HG02943 (cell line): ENCODE measurements around the gene TARS1.

Source experiments
- ATAC-seq: cut with Tn5 transposase; IDR thresholded peaks from one replicate; pipeline ENCODE4 v1.9.1; 2021; ENCODE audit warnings: mild to moderate bottlenecking, low read depth, moderate library complexity; ENCODE audit not compliant: unreplicated experiment

Gene TARS1

DNA sequence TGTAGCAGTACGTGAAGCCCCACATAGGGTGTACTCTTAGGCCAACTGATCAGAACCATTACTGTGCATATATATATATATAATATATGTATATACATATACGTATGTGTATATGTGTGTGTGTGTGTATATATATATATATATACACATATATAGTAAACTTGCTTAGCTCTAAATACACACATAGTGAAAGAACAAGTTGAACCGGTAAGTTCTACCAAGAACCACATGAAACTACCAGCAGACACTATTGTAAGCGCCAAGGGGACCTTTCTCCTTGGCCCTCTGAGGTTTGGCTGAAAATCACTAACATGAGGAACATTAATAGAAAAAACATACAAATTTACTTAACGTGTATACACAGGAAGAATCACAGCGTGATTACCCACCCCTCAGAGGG lies 1.8 kb upstream of the TARS1 start:
- ATAC-seq: no peak

DNA sequence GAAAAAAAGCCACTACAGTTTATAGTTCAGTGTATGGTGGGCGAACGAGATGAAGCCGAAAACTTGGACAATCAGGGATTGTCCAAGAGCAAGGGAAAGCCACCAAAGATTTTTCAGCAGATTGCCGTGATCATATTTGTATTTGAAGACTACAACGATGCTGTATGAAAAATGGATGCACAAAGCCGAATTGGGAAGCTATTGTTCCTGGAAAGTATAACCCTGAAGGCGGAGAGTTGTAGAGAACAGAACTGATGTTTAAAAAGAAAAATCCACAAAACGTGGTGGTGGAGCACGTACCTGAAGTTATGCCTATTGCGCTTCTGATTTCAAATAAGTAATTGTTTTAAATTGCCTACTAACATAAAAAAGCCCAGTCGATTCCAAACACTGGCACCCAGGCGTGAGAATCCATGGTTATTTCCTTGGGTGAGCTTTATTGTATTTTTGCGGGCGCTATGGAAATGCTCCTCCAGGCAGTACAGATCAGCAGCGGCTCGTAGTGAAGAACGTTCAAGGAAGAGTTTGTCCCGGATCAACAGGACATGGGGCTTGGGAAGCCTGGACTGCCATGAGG lies 772 bp upstream of the TARS1 start:
- ATAC-seq: no peak

DNA sequence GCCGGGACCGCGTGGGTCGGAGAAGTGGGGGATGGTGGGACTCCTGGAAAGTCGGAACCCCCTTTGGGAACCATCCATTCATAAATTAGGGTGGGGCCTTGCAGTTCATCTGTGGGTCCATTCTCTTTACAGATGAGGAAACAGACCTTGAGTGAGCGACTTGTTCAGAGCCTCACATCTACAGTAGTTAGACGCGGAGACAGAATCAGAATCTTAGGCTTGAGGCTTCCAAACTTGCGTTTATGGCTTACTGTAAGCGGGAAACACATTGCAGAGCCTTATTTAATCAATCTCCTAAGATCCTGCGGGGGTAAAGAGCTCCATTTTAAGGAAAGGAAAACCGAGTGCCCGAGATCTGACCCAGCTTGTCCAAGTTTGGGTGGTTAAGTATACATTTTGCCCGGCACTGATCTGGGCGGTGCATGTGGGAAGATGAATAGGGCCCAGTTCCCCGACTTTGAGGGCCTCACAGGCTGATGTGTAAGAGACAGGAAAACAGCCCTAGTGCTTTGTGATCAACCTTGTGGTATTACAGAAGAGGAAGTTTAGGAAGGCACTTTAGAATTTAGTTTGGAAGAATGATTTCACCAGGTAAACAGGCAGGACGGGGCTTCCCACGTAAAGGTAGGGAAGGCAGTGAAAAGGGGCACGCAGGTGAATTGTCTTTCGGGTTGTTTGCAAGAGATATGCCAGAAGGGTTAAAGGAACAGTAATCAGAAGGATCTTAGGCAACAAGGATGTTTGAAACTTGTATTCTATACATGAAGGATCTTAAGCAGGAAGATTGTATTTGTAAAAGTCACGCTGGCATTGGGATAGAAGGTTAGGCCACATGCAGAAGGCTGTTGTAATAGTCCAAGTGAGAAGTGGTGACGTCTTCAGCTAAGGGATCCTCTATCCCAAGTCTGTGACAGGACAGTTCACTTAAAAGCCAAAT lies 744 bp downstream of the TARS1 start:
- peak; percentile 35 for ATAC-seq

DNA sequence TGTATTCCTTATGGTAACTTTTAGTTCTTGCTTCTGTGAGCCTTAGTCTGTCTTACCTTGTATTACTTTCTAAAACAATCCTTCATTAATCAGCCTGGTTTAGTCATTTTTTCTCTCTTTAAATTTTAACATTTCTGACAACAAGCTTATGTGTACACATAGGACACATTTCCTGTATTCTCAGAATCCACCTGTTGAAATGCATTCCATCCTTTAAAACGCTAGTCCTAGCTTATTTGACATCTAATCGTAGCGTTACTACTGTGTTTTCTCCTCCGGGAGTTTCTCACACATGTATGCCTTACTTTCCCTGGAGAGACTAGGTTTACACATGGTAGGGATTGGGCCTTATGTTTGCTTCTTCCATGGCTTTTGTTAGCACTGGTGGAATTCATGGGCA lies 3.8 kb downstream of the TARS1 start:
- ATAC-seq: no peak

DNA sequence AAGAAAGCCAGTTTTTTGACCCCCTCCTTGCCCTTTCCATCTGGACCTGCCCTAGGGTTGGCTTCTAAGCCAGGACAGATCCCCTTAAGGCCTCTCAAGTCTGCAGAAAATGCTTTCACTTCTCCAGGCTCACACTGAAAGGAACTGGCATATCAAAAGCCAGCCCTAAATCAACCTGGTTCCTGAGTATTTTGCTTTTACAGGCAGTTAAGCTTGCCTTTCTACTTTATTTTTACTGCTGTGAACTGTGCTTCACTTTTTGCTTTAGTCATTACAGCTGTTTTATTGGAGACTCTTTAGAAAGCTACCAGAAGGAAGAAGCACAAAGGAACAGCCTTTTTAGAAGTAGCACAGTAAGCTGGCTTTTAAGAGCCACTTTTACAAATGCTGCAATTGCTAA lies 5.0 kb downstream of the TARS1 start:
- ATAC-seq: no peak

DNA sequence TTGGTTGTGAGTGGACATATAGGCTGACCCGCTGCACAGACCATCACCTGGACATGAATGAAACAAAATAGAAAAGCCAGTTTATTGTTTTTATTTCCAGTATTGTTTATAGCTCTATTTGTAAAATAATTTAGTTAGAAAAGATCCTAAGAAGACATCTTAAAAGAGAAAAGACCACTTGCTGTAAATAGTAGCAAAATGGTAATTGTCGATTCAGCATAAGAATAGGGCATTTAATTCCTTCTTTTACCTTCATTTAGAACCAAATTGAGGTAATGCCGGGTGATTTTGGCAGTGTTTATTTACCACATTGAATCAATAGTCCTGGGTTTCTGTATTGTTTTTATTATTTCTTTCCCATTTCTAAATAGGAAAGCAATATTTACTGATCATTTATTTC lies 7.4 kb downstream of the TARS1 start:
- ATAC-seq: no peak

DNA sequence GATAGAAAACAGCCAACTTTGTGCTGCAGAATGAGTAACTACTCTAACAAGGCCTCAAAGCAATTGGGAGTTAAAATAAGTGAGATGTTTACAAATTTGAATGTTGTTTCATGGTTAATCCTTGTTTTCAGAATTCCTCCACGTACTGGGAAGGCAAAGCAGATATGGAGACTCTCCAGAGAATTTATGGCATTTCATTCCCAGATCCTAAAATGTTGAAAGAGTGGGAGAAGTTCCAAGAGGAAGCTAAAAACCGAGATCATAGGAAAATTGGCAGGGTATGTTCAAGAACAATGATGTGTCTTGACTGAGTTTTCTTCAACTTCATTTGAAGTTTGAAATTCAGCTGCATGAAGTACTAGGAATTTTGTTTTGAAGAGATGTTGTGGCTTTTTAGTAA lies 16.4 kb downstream of the TARS1 start:
- ATAC-seq: no peak

DNA sequence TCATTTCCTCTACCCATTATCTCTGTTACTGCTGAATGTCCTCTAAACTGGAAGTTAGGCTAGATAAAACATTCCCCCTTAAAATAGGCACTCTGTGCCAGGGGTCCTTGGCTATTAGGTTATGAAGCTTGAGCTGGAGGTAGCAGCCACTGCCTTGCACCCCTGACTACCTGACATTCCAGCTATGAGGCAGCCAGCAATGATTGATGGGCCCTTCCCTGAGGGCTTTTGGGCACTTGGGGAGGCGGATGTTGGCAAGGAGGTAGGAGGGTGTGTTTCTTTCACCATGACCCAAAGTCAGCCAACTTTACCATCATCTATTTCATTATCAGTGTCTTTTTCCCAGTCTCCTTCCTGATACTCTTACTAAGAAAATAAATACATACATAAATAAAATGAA lies 17.1 kb downstream of the TARS1 start:
- ATAC-seq: no peak

DNA sequence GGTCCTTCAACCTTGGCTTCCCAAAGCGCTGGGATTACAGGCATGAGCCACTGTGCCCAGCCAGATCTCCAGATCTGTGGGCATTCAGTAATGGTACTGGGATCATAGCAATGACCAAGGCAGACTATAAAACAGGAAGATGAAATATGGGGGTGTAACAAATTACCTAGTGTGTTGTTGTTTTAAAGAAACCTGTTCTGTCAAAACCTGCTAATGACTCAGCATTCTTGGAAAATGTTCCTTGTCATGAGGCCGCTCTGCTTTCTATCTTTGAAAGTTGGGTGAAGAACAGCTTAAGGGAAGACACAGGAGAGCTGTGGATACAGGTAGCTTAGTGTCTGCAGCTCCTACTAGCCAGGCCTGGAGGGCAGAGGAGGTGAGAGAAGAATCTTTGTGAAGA lies 19.4 kb downstream of the TARS1 start:
- no peak for ATAC-seq

DNA sequence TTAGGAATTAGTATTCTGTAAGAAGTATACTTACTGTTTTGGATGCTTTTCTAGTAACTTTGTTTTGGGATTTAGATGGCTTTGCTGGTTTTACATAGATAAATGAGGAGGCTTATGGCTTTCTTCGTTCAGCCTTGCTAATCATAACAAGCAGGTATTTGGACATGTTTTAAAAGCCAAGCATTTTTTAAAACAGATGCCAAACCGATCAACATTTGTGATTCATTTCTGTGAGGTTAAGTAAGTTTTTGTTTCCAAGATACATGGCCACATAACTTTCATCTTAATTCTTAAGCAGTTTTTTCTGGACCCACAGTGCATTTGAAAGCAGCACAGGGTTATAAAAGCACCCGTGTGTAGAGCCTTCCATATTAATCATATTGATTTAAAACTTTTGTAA lies 21.7 kb downstream of the TARS1 start:
- no peak for ATAC-seq

DNA sequence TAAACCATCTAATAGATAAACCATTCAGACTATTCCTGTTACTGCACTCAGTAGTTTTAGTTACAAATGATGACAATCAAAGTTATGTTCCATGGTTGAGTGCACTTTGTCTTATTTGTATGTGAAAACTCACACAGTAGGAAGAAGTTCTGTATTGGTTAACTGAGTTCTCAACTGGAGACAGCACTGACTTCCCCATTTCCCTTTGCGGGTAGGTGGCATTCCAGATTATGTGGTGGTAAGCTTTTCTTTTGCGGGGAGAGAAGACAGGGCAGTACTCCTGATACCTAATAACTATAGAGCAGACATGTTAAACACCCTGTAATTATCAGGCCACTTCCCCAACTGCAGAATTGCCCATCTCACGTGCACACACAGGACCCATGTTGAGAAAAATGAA lies 24.4 kb downstream of the TARS1 start:
- no peak for ATAC-seq

DNA sequence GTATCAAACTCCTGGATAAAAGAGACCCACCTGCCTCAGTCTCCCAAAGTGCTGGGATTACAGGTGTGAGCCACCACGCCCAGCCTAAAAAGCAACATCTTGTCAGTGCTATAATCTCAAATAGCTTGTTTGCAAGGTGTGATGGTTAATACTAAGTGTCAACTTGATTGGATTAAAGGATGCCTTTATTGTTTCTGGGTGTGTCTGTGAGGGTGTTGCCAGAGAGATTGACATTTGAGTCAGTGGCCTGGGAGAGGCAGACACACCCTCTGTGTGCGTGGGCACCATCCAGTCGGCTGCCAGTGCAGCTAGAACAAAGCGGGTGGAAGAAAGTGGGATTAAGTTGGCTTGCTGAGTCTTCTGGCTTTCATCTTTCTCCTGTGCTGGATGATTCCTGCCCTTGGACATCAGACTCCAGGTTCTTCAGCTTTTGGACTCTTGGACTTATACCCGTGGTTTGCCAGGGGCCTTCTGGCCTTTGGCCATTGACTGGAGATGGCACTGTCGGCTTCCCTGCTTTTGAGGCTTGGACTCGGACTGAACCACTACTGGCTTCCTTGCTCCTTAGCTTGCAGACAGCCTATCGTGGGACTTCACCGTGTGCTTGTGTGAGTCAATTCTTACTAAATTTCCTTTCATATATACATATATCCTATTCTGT lies 28.1 kb downstream of the TARS1 start:
- no peak for ATAC-seq

DNA sequence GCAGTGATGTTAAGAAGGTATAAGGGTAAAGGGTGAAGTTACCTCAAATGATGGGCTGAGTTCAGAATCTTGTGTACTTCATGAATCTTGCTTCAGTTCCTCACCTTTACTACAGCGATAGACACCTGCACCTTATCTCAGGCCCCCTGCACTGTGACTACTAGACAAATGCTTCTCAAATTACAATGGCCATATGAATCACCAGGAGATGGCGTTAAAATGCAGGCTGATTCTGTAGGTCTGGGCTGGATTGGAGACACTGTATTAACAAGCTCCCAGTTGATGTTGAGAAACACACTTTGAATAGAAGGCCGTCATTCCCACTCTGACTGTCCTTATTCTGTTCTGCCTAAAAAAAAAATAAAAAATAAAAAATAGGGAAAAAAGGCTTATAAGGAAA lies 29.8 kb downstream of the TARS1 start:
- ATAC-seq: no peak

DNA sequence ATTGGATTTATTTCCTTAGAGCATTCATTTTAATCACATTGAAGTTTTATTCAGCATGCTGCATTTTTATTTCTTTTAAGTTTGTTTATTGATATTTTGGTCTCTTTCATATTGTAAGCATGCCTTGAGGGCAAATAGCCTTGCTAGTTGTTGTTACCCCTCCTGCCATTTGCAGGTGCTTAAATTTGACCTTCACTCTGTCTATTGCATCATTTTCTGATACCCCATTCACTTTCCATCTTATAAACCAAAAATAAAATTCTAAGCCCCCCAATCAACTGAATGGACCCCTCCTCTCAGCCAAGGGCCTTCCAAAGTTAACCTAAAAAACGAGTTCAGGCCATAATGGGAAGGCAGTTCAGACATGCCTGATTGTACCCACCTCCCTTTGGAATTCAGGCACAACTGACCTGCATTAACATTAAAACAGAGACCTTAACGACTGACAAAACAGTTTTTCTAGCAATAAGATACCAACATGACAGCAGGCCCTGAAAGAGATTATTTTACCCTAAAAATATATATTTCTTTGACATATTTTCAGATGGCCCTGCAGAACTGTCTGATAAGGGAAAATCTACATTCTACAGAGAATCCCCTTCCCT lies 32.1 kb downstream of the TARS1 start:
- no peak for ATAC-seq

DNA sequence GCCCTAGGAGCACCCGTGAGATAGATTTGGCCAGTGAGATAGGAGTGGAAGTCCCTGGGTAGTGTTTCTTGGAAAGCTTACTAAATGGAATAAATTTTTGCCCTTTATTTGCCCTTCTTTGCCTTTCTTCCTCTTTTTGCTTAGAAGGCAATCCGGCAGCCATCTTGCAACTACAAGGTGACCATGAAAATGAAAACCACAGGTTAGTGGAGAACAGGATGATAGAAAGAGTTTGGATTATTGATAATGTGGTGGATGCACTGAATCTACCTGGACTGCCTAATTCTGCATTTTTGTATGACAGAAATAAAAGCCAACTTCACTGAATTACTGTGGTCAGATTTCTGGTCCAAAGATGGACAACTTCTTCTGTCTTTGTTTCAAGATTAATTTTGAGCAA lies 33.2 kb downstream of the TARS1 start:
- no peak for ATAC-seq

DNA sequence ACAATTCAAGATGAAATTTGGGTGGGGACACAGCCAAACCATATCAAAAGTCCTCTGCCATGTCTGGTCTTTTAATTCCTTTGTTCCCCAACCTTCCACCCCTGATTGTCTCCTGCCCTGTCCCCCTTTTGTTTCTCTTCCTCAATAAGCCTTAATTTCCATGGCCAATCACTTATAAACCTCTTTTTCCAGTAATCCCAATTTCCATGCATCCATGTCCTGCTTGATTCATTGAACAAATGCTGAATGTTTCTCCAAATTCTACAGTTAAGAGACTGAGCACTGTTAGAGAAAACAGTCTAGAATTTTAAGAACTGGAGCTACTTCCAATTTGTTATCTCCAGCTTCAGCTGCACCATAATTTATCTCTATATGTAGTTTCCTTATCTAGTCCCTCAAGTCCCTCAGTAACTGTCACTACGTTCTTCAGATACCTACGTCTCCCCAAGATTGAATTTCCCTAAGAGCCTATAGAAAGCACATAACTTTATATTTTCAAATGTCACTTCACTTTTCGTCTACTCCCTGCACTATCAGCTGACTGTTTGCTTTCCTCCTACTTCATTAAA lies 34.2 kb downstream of the TARS1 start:
- ATAC-seq: no peak

DNA sequence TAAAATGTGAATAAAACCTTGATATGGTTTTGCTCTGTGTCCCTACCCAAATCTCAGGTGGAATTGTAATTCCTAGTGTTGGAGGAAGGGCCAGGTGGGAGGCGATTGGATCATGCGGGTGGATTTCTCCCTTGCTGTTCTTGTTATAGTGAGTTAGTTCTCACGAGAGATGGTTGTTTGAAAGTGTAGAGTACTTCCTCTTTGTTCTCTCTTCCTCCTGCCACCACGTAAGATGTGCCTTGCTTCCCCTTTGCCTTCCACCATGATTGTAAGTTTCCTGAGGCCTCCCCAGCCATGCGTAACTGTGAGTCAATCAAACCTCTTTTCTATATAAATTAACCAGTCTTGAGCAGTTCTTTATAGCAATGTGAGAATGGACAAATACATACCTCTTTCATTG lies 34.9 kb downstream of the TARS1 start:
- no peak for ATAC-seq

DNA sequence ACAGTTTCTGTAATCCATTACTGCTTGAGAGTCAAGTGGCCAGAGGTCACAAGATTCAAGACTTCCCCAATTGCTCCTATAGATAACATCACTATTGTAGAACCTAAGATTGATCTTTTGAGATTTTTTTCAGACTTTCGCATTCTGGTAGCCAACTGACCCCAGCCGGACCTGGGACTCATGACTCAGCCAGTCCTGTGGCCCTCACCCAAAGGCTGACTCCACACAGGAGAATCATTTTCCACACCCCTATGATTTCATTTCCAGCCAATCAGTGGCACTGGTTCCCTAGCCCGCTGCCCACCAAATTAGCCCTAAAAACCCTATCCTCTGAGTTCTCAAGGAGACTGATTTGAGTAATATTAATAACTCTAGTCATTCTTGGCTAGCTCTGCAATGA lies 36.2 kb downstream of the TARS1 start:
- no peak for ATAC-seq

DNA sequence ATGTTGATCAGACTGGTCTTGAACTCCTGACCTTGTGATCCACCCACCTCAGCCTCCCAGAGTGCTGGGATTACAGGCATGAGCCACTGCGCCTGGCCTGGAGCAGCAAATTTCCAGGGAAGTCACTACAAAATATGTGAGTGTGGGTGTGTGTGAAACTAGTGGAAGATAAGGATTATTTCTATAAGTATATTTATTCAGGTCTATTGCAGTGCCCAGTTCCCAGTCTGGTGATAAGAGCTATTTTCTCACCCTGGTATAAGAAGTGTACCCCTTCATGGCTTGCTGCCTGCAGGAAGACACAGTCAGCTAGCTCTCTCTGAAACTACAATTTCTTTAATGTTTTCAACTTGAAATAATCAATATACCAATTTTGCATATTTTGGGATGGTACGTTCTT lies 37.1 kb downstream of the TARS1 start:
- no peak for ATAC-seq

DNA sequence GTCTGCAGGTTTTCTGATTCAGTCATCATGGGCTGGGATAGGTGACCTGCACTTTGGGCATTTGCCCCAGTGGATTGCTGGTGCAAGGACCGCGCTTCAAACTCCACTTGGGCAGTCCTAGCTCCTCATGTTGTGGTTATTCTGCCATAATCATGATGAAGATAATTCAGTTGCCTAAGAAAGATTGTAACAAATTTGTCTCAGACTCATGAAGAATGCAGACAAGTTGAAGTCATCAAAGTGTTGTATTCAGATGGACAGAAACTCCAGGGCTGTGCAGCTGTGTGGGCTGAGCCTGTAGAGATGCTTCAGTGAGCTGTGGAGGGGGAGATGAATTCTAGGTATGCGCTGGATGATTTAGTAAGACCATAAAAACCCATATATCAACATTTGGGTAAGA lies 38.5 kb downstream of the TARS1 start:
- no peak for ATAC-seq

DNA sequence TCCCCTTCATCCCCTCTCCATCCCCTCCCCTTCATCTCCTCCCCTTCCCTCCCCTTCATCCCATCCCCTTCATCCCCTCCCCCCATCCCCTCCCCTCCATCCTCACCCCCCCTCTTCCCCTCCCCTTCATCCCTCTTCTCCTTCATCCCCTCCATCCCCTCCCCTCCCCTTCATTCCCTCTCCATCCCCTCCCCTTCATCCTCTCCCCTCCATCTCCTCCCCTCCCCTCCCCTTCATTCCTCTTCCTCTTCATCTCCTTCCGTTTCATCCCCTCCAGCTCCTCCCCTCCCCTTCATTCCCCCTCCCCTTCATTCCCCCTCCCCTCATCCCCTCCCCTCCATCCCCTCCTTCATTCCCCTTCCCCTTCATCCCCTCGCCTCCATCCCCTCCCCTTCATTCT lies 40.1 kb downstream of the TARS1 start:
- ATAC-seq: no peak
